Caco-2 (cell line): ENCODE data around the gene SPOCK2. TPM values are rescaled to one million over a fixed set of nuclear protein-coding genes. Genes with fewer than 3 reads are reported as not detected.
A peak's percentile ranks its signal among the peaks of the same experiment; 100 is the strongest.

Source experiments
- BruUV-seq: library from RNA; stranded (reverse); fragments of 400-500 nt; replicated peaks from 2 replicates; lab custom pipeline; 2021; lab: Mats Ljungman, UMichigan
- CTCF ChIA-PET: fragments of 300-600 bp; sonication (Branson Sonifier 250); formaldehyde crosslinking; loops from one replicate; lab custom pipeline; 2022; ENCODE audit warnings: antibody characterized with exemption; lab: Charles Lee
- POLR2A ChIA-PET: fragments of 300-600 bp; sonication (Branson Sonifier 250); formaldehyde crosslinking; loops from one replicate; lab custom pipeline; 2022; ENCODE audit warnings: antibody characterized with exemption; lab: Charles Lee
- DNase-seq, 2 experiments: peaks; one replicate each; pipeline versions ENCODE4 v3.0.0 to v3.0.0-alpha.2; 2020 to 2022
- H3K27me3 ChIP-seq: replicated peaks from 2 replicates; pipeline ENCODE4 v1.6.0; 2011; ENCODE audit warnings: low read length; ENCODE audit not compliant: control insufficient read depth, insufficient read depth
- H3K36me3 ChIP-seq: 2 replicates; pipeline ENCODE4 v1.5.1; 2011; ENCODE audit warnings: low read length; ENCODE audit not compliant: control insufficient read depth, insufficient read depth
- H3K4me1 ChIP-seq: fragments of 250-450 bp; sonication (Bioruptor Pico); 2 replicates; pipeline ENCODE4 v1.5.1; 2020; ENCODE audit warnings: mild to moderate bottlenecking
- H3K4me3 ChIP-seq: 2 replicates; pipeline ENCODE4 v1.5.1; 2011; ENCODE audit warnings: low read depth, mild to moderate bottlenecking, control low read depth, low read length
- H3K9me3 ChIP-seq: fragments of 250-450 bp; sonication (Bioruptor Pico); 2 replicates; pipeline ENCODE4 v1.5.1; 2020; ENCODE audit warnings: mild to moderate bottlenecking, moderate library complexity
- H3K27ac Mint-ChIP-seq: one replicate; pipeline ENCODE4 v1.8.0; 2022; ENCODE audit warnings: mixed read lengths; ENCODE audit not compliant: unreplicated experiment
- H3K27me3 Mint-ChIP-seq: one replicate; pipeline ENCODE4 v1.8.0; 2022; ENCODE audit warnings: mixed read lengths; ENCODE audit not compliant: insufficient read depth, unreplicated experiment
- H3K36me3 Mint-ChIP-seq: one replicate; pipeline ENCODE4 v1.8.0; 2022; ENCODE audit warnings: mild to moderate bottlenecking, mixed read lengths; ENCODE audit not compliant: insufficient read depth, unreplicated experiment
- H3K4me1 Mint-ChIP-seq: one replicate; pipeline ENCODE4 v1.8.0; 2022; ENCODE audit warnings: low read depth, mixed read lengths; ENCODE audit not compliant: unreplicated experiment
- H3K4me3 Mint-ChIP-seq: one replicate; pipeline ENCODE4 v1.8.0; 2022; ENCODE audit warnings: mild to moderate bottlenecking, moderate library complexity, mixed read lengths; ENCODE audit not compliant: unreplicated experiment
- H3K9me3 Mint-ChIP-seq: one replicate; pipeline ENCODE4 v1.8.0; 2022; ENCODE audit warnings: mixed read lengths; ENCODE audit not compliant: unreplicated experiment
- CTCF ChIP-seq, 2 experiments: fragments of 200-600 bp in 1 of 2; IDR thresholded peaks; 1 replicate in 1 of 2; 2 replicates in 1 of 2; pipeline versions ENCODE4 v1.5.1 to v1.8.0; 2011 to 2022; ENCODE audit warnings: antibody characterized with exemption in 1 of 2, control low read depth in 1 of 2, inconsistent platforms in 1 of 2, low read depth in 1 of 2, low read length in 1 of 2, mild to moderate bottlenecking in 1 of 2, moderate library complexity in 1 of 2; ENCODE audit not compliant: insufficient read depth in 1 of 2, severe bottlenecking in 1 of 2, unreplicated experiment in 1 of 2
- intact Hi-C: fragments of 100-400 bp; cut with micrococcal nuclease; formaldehyde crosslinking; loops from one replicate; pipeline ENCODE4 v1.10.0; 2022; ENCODE audit not compliant: unreplicated experiment
- total RNA-seq: library from RNA; stranded (reverse); gene quantifications from 2 replicates; pipeline ENCODE4 v1.2.3, GENCODE V29; 2022

Gene SPOCK2
- total RNA-seq, 1 experiment from 2014 or later = 1.6 TPM

- Histone ChIP-seq H3K36me3 (no peaks in the 10 kb centered on the region), H3K4me1 (peaks cover 49% of the 10 kb centered on the region), H3K9me3 (no peaks in the 10 kb centered on the region), H3K4me3 (no peak overlapping the region), H3K27me3 (no peaks in the 10 kb centered on the region)
- Mint-ChIP-seq H3K36me3 (peaks cover 41% of the 10 kb centered on the region), H3K4me1 (peaks cover 62% of the 10 kb centered on the region), H3K9me3 (no peaks in the 10 kb centered on the region), H3K4me3 (peak overlapping the region; percentile 14), H3K27me3 (no peaks in the 10 kb centered on the region), H3K27ac (peak overlapping the region; percentile 65)
- peak; percentile 62 to 82 for DNase-seq
- ChIA-PET POLR2A (interaction anchor here (0.6 kb wide), 1 partner anchor 67 kb away, joined by 3 read pairs; no protein-coding TSS in a partner anchor), CTCF (interaction anchor here (1.5 kb wide), 1 partner anchor 28 kb away, joined by 4 read pairs; no protein-coding TSS in a partner anchor)
- intact Hi-C loops = loop anchor here (2.0 to 5.0 kb wide), 3 partner anchors 50 to 175 kb away; partner anchors contain the start of gene DDIT4
- TF ChIP-seq CTCF (IDR thresholded peaks at IDR 0.05; ENCODE audit: insufficient read depth in 1 of 2, low read depth in 1 of 2, low read length in 1 of 2, severe bottlenecking in 1 of 2, unreplicated experiment in 1 of 2) = no peak
- TSS peak; percentile 98 for BruUV-seq
These were observed 9.3 kb upstream of the SPOCK2 start for GRCh38 chr10:72097448-72098300.

DNA sequence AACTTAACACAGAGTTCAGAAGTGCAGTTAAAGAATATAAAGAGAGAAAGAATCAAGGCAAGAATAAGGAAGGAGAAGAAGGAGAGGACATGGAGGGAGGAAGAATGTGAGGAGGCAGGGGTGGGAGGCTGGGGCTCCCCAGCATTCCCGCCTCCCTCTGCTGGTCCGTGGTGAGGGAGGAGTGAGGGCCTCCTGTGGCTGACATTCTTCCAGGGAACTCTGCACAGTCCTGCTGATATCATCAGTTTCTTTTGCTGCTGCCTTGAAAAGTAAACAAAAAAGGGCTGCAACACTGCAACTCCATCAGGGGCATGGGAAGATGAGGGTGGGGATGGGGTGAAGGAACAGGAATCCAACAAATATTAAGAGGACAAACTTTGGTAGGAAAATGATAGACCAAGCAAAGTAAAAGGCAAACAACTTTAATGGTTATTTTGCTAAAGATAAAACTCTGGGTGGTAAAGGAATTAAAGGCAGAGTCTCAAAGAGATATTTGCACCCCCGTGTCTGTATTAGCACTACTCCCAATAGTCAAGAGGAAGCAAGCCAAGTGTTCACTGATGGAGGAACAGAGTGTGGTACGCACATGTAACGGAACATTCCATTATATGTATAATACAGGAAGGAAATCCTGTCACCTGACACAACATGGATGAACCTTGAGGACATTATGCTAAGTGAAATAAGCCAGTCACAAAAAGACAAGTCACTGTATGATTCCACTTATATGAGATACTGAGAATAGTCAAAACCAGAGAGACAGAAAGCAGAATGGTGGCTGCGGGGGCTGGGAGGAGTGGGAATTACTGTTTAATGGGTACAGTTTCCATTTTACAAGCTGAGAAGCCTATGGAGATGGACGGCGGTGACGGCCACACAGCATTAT, 8.0 kb upstream of the SPOCK2 start:
- Histone ChIP-seq H3K36me3 (no peaks in the 10 kb centered on the region), H3K4me3 (no peak overlapping the region), H3K9me3 (no peaks in the 10 kb centered on the region), H3K27me3 (no peaks in the 10 kb centered on the region), H3K4me1 (peaks cover 51% of the 10 kb centered on the region)
- peaks cover 61% of the 10 kb centered on the region for H3K4me1 Mint-ChIP-seq
- H3K27me3 Mint-ChIP-seq = no peaks in the 10 kb centered on the region
- peaks cover 35% of the 10 kb centered on the region for H3K36me3 Mint-ChIP-seq
- H3K27ac Mint-ChIP-seq = peak overlapping the region; percentile 21
- no peaks in the 10 kb centered on the region for H3K9me3 Mint-ChIP-seq
- TF ChIP-seq CTCF (IDR thresholded peaks at IDR 0.05; ENCODE audit: insufficient read depth in 1 of 2, low read depth in 1 of 2, low read length in 1 of 2, severe bottlenecking in 1 of 2, unreplicated experiment in 1 of 2) = peak in 1 of 2 experiments; percentile 51
- CTCF ChIA-PET = interaction anchor here (1.5 kb wide), 1 partner anchor 27 kb away, joined by 4 read pairs; no protein-coding TSS in a partner anchor
- intact Hi-C loops = loop anchor here (5.0 kb wide), 1 partner anchor 49 kb away; no protein-coding TSS in a partner anchor
- no peak overlapping the region for H3K4me3 Mint-ChIP-seq
- peak; percentile 70 to 82 for DNase-seq
- POLR2A ChIA-PET = interaction anchor here (0.6 kb wide), 1 partner anchor 66 kb away, joined by 3 read pairs; no protein-coding TSS in a partner anchor
- no TSS peak for BruUV-seq

GRCh38 chr10:72095195-72095594, 6.8 kb upstream of the SPOCK2 start:
- H3K9me3 Mint-ChIP-seq = no peaks in the 10 kb centered on the region
- intact Hi-C loops = loop anchor here (5.0 kb wide), 1 partner anchor 48 kb away; no protein-coding TSS in a partner anchor
- Histone ChIP-seq H3K27me3 (no peaks in the 10 kb centered on the region), H3K4me1 (peaks cover 51% of the 10 kb centered on the region), H3K36me3 (no peaks in the 10 kb centered on the region), H3K9me3 (no peaks in the 10 kb centered on the region), H3K4me3 (no peak overlapping the region)
- H3K4me1 Mint-ChIP-seq = peaks cover 57% of the 10 kb centered on the region
- no peak for DNase-seq
- H3K36me3 Mint-ChIP-seq = peaks cover 31% of the 10 kb centered on the region
- BruUV-seq = no TSS peak
- H3K27ac Mint-ChIP-seq = no peak overlapping the region
- POLR2A ChIA-PET = no interaction called here
- TF ChIP-seq CTCF (IDR thresholded peaks at IDR 0.05; ENCODE audit: insufficient read depth in 1 of 2, low read depth in 1 of 2, low read length in 1 of 2, severe bottlenecking in 1 of 2, unreplicated experiment in 1 of 2) = no peak
- H3K27me3 Mint-ChIP-seq = no peaks in the 10 kb centered on the region
- H3K4me3 Mint-ChIP-seq = no peak overlapping the region
- CTCF ChIA-PET = no interaction called here
